Hepatocyte (in vitro differentiated cells): ENCODE measurements around the gene RB1. TPM values are rescaled to one million over a fixed set of nuclear protein-coding genes. Genes with fewer than 3 reads are reported as not detected.

Source experiments
- DNase-seq: peaks from one replicate; pipeline ENCODE4 v3.0.0-alpha.2; 2016; ENCODE audit warnings: low spot score
- H2AFZ ChIP-seq: fragments of 200-600 bp; sonication (generic); 2 replicates; pipeline ENCODE4 v1.6.0; 2016; ENCODE audit warnings: antibody characterized with exemption, mild to moderate bottlenecking
- H3K27ac ChIP-seq: fragments of 200-600 bp; sonication (generic); 2 replicates; pipeline ENCODE4 v1.5.1; 2016; ENCODE audit warnings: mild to moderate bottlenecking
- H3K27me3 ChIP-seq: fragments of 200-600 bp; sonication (generic); 2 replicates; pipeline ENCODE4 v1.6.1; 2016
- H3K36me3 ChIP-seq: fragments of 200-600 bp; sonication (generic); replicated peaks from 2 replicates; pipeline ENCODE4 v1.5.1; 2016; ENCODE audit warnings: low read depth; ENCODE audit not compliant: insufficient read depth
- H3K4me1 ChIP-seq: fragments of 200-600 bp; sonication (generic); 2 replicates; pipeline ENCODE4 v1.5.1; 2016; ENCODE audit warnings: mild to moderate bottlenecking, moderate library complexity; ENCODE audit not compliant: insufficient read depth
- H3K4me2 ChIP-seq: fragments of 200-600 bp; sonication (generic); 2 replicates; pipeline ENCODE4 v1.6.0; 2016
- H3K4me3 ChIP-seq: fragments of 200-600 bp; sonication (generic); 2 replicates; pipeline ENCODE4 v1.5.1; 2016; ENCODE audit warnings: mild to moderate bottlenecking
- H3K79me2 ChIP-seq: fragments of 200-600 bp; sonication (generic); 2 replicates; pipeline ENCODE4 v1.6.0; 2017; ENCODE audit warnings: mild to moderate bottlenecking
- H3K9me2 ChIP-seq: fragments of 200-600 bp; sonication (generic); replicated peaks from 2 replicates; pipeline ENCODE4 v1.6.0; 2017; ENCODE audit warnings: mild to moderate bottlenecking; ENCODE audit not compliant: insufficient read depth
- H3K9me3 ChIP-seq: fragments of 200-600 bp; sonication (generic); 2 replicates; pipeline ENCODE4 v1.5.1; 2016; ENCODE audit warnings: low read depth, mild to moderate bottlenecking
- H4K20me1 ChIP-seq: fragments of 200-600 bp; sonication (generic); 2 replicates; pipeline ENCODE4 v1.6.0; 2016; ENCODE audit warnings: mild to moderate bottlenecking; ENCODE audit not compliant: insufficient read depth, poor library complexity, severe bottlenecking
- EZH2 ChIP-seq: fragments of 200-600 bp; sonication (generic); IDR thresholded peaks from 2 replicates; pipeline ENCODE4 v1.6.1; 2016; ENCODE audit warnings: antibody characterized with exemption, mild to moderate bottlenecking, borderline replicate concordance
- EZH2phosphoT487 ChIP-seq: fragments of 200-600 bp; sonication (generic); IDR thresholded peaks from one replicate; pipeline ENCODE4 v1.6.1; 2018; ENCODE audit warnings: antibody characterized with exemption, mild to moderate bottlenecking, low read depth, moderate library complexity; ENCODE audit not compliant: unreplicated experiment, severe bottlenecking
- WGBS: methylation state at CpG from one replicate; pipeline ENCODE4 v1.1.6; 2016; ENCODE audit warnings: low lambda C conversion rate; ENCODE audit errors: missing lambda C conversion rate; 5-methylcytosine and 5-hydroxymethylcytosine counted together
- polyA plus RNA-seq: library from polyadenylated mRNA; unstranded; fragments of >200 nt; fragmentation: Nextera tagmentation; extraction: Ambion mirVana; gene quantifications from 2 replicates; pipeline ENCODE4 v1.2.1, GENCODE V29; 2016
- total RNA-seq: library from RNA; depleted of rRNA; stranded (reverse); fragments of >200 nt; gene quantifications from 2 replicates; pipeline ENCODE4 v1.2.3, GENCODE V29; 2014
- TF ChIP-seq, protein P1 (sequence below): fragments of 200-600 bp; sonication (generic); IDR thresholded peaks from 2 replicates; pipeline ENCODE4 v1.5.1; 2016; ENCODE audit warnings: antibody characterized with exemption, mild to moderate bottlenecking; ENCODE audit not compliant: poor library complexity

Gene RB1
- total and polyA plus RNA-seq, 2 experiments from 2014 or later: 17.5 to 45.1 TPM

DNA sequence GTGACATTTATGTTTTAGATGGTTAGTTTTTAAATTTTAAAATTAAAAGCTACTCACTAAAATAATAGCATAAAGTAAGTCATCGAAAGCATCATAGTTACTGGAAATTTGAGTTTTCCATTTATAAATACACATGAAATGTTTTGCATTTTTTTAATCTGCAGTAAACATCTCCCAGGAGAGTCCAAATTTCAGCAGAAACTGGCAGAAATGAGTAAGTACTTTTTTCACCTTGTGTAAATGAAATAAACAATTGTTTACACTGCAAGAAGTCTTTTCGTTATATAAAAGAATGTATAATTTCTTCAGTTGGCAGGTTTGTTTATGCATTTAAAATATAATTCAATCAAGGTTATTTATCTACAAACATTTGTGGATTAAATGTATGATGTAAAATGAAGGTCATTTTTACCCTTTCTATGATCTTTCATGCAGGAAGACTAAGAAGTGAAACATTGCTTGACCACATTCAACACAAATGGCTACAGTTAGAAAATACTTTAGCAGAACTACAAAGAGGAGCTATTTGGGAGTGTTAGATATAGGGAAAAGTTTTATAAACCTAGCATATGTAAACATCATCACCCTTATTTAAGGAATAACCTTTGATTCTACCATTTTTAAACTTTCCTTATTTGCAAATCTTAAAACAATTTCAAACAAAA lies 173.8 kb downstream of the RB1 start:
- H4K20me1 ChIP-seq: no peaks in the 10 kb centered on the region
- no peaks in the 10 kb centered on the region for H3K36me3 ChIP-seq
- peak overlapping the region; percentile 44 for H3K27ac ChIP-seq
- no peaks in the 10 kb centered on the region for H3K79me2 ChIP-seq
- H2AFZ ChIP-seq: no peak overlapping the region
- DNase-seq: no peak
- no peak for TF ChIP-seq EZH2
- TF ChIP-seq, protein P1, sequence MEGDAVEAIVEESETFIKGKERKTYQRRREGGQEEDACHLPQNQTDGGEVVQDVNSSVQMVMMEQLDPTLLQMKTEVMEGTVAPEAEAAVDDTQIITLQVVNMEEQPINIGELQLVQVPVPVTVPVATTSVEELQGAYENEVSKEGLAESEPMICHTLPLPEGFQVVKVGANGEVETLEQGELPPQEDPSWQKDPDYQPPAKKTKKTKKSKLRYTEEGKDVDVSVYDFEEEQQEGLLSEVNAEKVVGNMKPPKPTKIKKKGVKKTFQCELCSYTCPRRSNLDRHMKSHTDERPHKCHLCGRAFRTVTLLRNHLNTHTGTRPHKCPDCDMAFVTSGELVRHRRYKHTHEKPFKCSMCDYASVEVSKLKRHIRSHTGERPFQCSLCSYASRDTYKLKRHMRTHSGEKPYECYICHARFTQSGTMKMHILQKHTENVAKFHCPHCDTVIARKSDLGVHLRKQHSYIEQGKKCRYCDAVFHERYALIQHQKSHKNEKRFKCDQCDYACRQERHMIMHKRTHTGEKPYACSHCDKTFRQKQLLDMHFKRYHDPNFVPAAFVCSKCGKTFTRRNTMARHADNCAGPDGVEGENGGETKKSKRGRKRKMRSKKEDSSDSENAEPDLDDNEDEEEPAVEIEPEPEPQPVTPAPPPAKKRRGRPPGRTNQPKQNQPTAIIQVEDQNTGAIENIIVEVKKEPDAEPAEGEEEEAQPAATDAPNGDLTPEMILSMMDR: no peak
- TF ChIP-seq EZH2phosphoT487: no peak
- no peaks in the 10 kb centered on the region for H3K27me3 ChIP-seq
- H3K9me3 ChIP-seq: no peaks in the 10 kb centered on the region
- 82% methylated on average over 2 of the region's 2 CpGs for WGBS
- no peaks in the 10 kb centered on the region for H3K9me2 ChIP-seq
- H3K4me1 ChIP-seq: no peaks in the 10 kb centered on the region
- no peak overlapping the region for H3K4me2 ChIP-seq
- H3K4me3 ChIP-seq: no peak overlapping the region

- H4K20me1 ChIP-seq: no peaks in the 10 kb centered on the region
- no peaks in the 10 kb centered on the region for H3K79me2 ChIP-seq
- DNase-seq: no peak
- H3K27me3 ChIP-seq: no peaks in the 10 kb centered on the region
- peak overlapping the region; percentile 54 for H3K27ac ChIP-seq
- H3K9me3 ChIP-seq: no peaks in the 10 kb centered on the region
- no peaks in the 10 kb centered on the region for H3K36me3 ChIP-seq
- H2AFZ ChIP-seq: no peak overlapping the region
- no peak overlapping the region for H3K4me2 ChIP-seq
- H3K9me2 ChIP-seq: no peaks in the 10 kb centered on the region
- TF ChIP-seq EZH2phosphoT487: no peak
- TF ChIP-seq, protein P1: no peak
- TF ChIP-seq EZH2: no peak
- 38% methylated on average over 1 of the region's 1 CpG for WGBS
- no peaks in the 10 kb centered on the region for H3K4me1 ChIP-seq
- H3K4me3 ChIP-seq: no peak overlapping the region
Measured at GRCh38 chr13:48478391-48478790, 174.8 kb downstream of the RB1 start.

DNA sequence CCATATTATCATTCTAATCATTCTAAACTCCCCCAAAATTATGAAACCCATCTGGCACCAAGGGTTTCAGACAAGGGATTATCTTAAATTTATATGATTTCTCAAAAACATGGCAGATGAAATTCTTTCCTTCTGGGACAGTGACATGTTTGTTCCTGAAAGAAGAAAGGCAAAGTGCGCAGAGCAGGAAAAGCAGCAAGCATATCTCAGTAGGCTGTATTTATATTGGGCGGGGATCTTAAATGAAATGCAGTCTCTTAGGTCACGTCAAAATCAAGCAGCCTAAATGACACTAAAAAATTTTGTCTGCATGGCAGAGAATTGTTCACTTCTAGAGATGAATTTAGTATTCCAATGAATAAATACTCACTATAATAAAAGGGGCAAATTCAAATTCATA lies 180.0 kb downstream of the RB1 start:
- H3K36me3 ChIP-seq: no peaks in the 10 kb centered on the region

More for the DNA sequence above, 180.0 kb downstream of the RB1 start:
- Histone ChIP-seq H3K79me2 (no peaks in the 10 kb centered on the region), H3K4me1 (no peaks in the 10 kb centered on the region), H3K4me3 (no peak overlapping the region), H3K9me2 (no peaks in the 10 kb centered on the region), H4K20me1 (no peaks in the 10 kb centered on the region), H3K27ac (no peak overlapping the region), H2AFZ (no peak overlapping the region), H3K9me3 (no peaks in the 10 kb centered on the region), H3K4me2 (no peak overlapping the region), H3K27me3 (no peaks in the 10 kb centered on the region)
- TF ChIP-seq, protein P1: no peak
- TF ChIP-seq EZH2phosphoT487 (no peak), EZH2 (no peak)
- no peak for DNase-seq
- WGBS: 84% methylated on average over 3 of the region's 3 CpGs
